DMS53 (cell line): ENCODE measurements around the gene VSTM2L.
"Not testable (repeated sequence)": the region's sequence is repeated elsewhere in the genome, so short reads cannot be mapped to it uniquely, and the experiment has no call there.

Experiments used
- DNase-seq: peaks from one replicate; lab custom pipeline; 2025; lab: John Stamatoyannopoulos, UW

The VSTM2L gene

GRCh38 chr20:37902504-37903313 is at the start of gene VSTM2L:
Gene VSTM2L, plus strand, starts transcription at chr20:37903127. Its CDS starts 224 bp downstream, at chr20:37903351.
- peak; percentile 91 for DNase-seq

- DNase-seq = no peak
These were observed 49.0 kb upstream of the VSTM2L start for GRCh38 chr20:37853823-37854375.

DNA sequence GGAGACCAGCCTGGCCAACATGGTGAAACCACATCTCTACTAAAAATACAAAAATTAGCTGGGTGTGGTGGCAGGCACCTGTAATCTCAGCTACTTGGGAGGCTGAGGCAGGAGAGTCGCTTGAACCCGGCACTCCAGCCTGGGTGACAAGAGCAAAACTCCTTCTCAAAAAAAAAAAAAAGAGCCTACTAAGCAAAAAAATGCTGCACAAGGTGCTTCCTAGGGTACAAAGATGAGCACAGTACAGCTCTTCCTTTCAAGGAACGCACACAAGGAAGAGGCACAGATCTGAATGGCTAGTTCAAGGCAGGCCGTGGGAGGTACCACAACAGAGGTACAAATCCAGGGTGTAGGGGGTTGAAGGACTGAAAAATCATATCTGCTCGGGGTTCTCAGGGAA is 46.9 kb upstream of the VSTM2L start:
- DNase-seq = not testable (repeated sequence)

DNA sequence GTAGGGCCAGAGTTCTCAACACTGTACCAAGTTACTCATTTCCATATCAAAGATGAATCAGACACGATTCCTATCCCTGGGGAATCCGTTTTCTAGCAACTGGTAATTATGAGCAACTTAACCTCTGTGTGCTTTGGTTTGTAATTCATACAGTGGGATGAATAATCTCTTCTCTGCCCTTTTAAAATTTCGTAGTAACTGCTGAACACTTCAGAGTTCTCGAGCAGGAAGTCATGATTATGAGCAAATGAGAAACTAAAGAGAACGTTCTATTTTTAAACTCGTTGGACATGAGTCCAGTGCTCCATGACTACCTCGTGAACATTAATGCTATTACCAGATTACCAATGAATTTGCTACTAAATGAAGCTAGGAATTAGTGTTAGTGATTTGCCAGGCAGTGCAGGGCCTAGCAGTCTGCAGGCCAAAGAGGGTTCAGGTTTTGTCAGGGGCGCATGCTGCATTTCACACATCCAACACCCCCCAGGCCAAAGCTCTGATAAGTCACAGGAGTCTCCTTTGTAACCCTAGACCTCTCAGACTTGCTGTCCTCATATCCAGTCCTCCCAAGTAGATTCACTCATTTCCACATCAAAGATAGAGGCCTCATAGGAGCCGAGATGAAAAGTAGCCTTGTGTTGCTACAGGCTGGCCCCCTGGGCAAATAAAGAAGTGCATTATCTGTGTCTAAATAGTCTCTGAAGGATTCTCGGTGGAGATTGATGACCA is 45.8 kb upstream of the VSTM2L start:
- no peak for DNase-seq

DNA sequence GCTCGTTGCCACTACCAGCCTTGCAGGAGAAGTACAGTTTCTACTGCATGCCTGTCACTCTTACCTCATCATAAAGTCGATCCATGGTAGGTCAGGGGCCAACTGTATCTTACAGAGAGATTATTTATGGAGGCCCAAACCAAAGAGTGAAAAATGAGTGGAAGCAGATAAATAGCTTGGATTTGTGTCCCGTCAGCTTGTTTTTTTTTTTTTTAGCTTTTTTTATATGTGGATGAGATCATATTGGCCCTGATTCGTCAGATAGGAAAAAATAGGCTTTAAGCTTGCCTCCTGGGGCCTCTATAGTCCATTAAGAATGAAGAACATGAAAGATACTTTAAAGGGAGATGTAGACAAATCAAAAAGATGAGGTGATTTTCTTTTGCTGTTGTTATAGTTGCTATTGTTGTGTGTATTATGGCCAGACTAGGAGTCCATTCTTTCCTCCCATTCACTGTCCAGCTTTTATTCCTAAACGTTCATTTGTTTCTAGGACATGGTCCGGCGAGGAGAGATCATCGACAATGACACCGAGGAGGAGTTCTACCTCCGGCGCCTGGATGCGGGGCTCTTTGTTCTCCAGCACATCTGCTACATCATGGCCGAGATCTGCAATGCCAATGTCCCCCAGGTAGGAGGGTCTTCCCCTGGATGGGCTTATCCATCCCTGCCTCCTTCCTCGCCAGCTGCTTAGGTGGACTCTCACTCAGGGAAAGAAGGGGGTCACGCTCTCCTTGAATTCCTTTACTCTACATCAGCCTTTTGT is 43.3 kb upstream of the VSTM2L start:
- no peak for DNase-seq

DNA sequence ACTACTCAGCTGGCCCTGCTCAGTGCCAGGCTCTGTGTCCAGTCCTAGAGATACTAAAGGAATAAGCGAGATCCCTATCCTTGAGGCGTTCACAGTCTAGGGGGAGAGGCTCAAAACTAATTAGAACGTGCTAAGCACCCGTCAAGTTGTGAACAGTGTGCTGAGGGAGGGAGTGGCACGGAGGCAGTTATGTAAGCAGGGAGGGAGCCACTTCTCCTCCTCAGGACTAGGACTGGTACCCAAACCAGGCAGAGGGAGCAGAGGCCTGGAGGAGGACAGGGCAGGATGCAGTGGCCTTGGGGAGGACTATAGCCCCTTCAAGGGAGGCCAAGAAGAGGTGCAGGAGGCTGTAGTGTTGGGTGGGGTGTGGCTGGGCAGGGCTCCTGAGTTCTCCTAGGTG is 39.6 kb upstream of the VSTM2L start:
- DNase-seq = no peak

GRCh38 chr20:37864298-37864697 is 38.6 kb upstream of the VSTM2L start:
- DNase-seq = no peak

GRCh38 chr20:37866051-37866450 is 36.9 kb upstream of the VSTM2L start:
- DNase-seq = no peak

- DNase-seq = no peak
These were observed 35.4 kb upstream of the VSTM2L start for GRCh38 chr20:37867289-37868195.

DNA sequence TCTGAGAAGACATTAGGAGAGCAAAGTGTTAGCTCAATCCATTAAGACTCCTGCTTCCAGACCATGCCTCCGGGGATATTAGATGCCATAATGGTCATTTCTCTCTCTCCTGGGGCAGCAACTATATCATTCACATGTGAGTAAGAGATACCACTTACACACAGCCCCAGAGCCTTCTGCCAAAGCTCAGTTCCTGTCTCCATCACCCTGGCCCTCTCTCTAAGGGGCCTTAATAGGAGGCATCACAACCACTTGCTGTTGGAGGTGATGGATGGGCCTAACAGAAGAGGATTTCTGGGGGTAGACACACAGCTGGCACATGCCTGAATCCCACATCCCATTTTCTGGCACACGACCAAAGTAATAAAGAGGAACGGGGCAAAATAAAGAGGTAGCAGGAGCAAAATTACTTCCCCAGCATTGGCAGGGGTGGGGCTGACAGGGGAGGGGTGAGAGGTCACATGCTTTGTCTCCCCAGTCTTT is 34.0 kb upstream of the VSTM2L start:
- DNase-seq = no peak

DNA sequence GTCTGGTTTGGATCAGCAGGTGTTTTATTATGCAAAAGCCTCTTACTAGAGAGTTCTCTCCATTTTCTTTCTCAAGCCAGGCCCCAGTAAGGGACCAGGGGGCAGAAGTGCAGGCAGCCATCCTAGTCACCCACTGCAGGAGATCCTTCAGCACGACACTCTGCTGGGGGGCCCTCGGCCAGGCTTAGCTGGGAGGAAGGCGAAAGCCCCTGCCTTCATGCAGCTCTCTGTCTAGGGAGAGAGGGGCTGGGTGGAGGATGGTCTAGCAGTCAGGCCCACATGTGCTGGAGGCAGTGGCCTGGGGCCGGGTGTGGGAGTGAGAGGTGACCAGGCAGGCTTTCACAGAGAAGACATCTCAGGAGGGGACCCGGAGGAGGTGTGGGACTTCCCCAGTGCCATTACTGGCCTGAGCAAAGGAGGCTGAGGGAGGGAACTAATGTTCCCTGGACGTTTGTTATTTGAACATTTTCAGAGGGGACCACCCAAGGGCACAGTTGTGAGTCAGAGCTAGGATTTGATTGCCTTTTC is 33.5 kb upstream of the VSTM2L start:
- no peak for DNase-seq

DNA sequence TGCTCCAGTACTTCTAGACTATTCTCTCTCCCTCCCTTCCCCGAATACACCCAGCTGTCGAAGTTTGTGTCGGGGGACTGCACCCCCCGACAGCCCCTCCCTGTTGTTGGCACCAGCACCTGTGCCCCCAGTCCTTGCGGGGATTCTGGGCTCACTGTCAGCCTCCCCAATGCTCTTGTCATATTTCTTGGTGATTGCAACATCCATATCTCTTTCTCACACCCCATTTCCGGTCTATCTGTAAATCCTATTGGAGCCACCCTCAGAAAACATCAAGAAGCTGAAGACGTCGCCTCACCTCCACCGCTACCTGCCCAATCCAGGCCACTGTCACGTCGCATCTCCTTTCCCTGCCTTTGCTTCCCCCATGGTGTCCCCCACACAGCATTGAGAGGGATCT is 32.6 kb upstream of the VSTM2L start:
- no peak for DNase-seq

DNA sequence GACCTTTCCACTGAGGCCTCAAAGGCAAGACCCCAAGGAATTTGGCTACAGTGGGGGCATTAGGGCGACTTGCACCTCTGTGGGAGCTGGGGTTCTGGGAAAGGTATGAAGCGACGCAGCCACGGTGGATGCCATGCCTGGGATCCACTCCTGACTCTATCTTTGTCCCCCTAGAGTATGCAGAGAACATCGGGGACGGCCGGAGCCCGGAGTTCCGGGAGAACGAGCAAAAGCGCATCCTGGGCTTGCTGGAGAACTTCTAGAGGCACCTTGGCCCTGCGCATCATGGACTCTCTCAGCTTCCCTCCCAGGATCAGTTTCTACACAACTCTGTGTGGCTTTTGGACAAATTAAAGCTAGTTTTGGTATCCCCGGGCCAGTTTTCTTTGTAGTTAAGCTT is 31.2 kb upstream of the VSTM2L start:
- no peak for DNase-seq

DNA sequence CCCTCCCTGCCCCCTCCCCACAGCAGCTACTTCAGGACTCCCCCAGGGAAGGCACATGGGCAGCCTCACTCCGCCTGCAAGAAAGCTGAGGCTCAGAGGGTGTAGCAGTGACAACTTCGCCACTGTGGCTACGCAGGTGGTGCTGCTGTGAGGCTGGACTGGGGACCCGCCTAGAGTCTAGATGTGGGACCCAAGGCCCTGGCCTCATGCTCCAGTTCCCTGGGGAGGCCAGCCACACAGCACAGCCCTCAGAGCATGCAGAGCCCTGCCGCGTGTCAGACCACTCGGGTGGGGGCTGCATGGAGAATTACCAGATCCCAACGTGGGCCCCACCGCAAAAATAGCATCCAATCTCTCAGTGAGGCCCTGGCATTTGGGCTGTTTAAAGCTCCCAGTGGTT is 30.8 kb upstream of the VSTM2L start:
- DNase-seq = no peak

GRCh38 chr20:37873884-37874283 is 29.0 kb upstream of the VSTM2L start:
- no peak for DNase-seq

DNA sequence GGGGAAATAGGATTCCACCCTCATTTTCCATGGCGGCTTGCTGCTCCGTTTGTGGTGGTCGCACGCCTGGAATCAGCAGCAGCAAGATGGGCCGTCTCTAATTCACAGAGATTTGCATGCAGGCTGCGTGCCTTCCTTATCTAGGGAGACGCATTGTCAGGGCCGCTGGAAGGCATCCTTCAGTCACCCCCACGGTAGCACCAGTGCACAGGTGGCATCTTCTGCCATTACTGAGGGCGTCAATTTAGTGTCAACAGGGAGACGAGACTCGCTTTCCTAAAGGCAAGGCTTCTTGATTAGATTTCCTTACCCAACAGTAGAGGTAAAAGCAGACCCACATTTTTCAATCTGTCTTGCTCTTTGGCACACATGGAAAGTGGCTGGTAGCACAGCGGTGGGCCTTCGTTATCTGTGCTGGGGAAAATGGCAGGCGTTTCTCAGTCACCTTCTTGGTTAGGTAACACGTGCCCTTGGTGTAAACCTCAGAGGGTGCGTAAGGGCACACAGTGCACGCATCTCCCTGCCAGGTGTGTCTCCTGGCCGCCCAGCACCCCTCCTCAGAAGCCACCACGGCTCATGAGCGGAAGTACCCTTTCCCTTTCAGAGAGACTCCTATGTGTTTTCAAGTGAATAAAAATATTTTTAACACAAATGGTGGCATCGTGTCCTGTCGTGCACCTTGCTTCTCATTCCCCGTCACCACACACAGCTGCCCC is 27.3 kb upstream of the VSTM2L start:
- DNase-seq = no peak

DNA sequence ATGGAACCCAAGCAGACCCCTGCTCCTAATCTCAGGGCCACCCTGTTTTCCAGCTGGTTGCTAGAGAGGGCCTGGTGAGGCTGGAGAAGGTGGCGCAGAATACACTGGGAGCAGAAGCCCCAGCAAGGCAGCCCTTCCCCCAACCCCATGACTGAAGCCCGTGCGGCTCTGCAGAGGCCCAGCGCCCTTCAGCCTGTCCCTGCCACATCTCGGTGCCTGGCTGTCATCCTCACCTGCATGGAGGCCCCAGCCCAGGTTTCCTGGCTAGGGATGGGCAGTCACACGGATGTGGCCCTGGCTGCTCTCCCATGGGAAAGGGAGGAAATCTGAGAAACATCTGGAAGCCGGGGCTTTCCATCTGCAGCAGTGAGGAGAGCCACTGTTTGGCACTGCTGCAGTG is 26.1 kb upstream of the VSTM2L start:
- DNase-seq = no peak

DNA sequence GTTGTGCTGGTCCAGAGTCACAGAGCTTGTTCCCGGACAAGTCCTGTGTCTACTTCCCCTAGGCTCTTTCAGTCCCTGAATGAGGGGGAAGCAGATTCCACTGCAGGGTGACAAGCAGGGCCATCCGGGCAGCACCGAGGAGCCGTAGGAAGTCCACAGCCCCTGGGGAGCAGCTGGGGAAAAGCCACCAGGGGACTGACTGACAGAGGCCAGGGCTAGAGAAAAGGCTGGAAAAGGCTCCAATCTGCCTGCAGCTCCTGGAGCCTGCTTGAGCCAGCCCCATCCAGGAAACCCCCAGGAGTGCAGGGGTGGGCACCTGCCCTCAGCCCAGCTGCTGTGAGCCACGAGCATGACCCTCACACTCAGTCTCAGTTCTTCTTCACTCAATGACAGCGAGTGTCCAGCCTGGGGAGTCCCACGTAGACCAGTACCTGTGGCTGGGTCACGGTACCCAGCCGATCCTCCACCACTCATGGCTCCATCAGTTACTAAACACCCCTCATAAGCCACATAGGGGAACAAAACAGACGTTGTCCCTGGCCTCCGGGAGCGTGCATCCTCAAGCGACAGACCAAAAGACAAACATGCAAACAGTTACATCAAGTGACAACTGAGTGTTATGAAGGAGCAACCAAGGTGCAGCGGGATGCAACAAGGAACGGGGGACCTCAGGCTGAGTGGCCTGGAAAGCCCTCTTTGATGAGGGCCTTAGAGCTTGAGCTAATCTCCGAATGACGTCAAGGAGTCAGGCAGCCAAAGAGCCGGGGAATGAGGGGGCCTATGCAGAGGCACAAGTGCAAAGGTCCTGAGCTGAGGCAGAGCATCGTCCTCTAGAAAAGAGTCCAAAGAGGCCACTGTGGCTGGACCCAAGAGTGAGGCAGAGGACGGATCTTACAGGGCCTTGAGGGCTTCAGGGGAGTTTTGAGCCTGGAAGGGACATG is 24.8 kb upstream of the VSTM2L start:
- DNase-seq = no peak
